NCI-H128 (cell line): ENCODE data around the gene PRSS53.
"Not testable (repeated sequence)": the region's sequence is repeated elsewhere in the genome, so short reads cannot be mapped to it uniquely, and the experiment has no call there.

ENCODE experiments used
- DNase-seq: peaks from one replicate; lab custom pipeline; 2025; ENCODE audit not compliant: unreplicated experiment; lab: John Stamatoyannopoulos, UW

The PRSS53 gene

DNA sequence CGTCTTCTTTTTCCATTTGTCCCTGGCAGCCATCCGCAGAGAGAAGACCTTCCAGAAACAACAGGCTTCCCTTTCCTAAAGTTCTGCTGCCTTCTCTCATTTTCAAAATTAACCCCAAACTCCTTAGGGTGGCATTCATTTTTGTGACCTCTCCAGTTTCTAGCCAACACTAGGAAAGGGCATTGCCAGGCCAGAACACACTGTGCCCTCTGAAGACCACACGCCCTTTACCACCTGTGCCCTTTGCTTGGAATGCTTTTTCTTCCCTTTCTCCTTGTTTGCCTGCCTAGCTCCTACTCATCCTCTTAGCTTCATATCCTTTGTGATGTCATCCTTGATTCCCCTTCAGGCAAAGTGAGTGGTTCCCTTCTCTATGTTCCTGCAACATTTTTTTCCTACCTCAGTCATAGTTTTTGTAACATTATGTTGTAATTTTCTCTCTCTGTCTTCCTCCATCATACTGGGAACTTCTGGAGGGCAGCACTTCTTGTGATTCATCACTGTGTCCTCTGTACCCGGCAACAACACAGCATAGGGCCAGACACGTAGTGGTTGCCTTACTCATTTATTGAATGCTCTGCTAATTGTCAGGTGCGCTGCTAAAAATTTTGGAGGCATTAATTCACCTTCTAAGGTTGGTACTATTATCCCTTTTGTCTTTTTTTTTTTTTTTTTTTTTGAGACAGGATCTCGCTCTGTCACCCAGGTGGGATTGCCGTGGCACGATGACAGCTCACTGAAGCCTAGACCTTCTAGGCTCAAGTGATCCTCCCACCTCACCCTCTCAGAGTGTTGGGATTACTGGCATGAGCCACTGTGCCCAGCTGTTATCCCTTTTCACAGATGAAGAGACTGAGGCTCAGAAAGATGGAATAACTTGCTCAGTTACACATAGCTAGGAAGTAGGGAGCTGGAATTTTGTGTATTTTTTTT is 29.7 kb upstream of the PRSS53 start:
- DNase-seq, result no peak

- peak; percentile 90 for DNase-seq
Measured at GRCh38 chr16:31117384-31118222, 28.9 kb upstream of the PRSS53 start, which contains the start of gene KAT8. TSS of gene KAT8 (plus strand) at chr16:31117664. CDS start at chr16:31117682, 18 bp downstream.

DNA sequence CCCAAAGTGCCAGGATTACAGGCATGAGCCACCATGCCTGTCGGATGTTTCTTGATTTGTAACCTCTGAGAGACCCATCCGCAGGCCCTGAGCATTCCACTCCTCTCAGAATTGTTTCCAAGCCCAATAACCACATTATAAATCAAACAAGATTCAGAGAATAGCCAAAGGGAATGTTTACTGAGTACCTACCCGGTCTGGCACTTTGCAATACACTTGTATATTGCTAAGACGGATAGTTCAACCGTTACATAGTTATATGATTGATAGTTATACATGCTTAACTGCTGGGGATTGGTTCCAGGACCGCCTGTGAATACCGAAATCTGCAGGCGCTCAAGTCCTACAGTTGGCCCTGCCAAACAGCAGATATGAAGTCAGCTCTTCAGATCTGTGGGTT is 25.7 kb upstream of the PRSS53 start:
- DNase-seq, result no peak

DNA sequence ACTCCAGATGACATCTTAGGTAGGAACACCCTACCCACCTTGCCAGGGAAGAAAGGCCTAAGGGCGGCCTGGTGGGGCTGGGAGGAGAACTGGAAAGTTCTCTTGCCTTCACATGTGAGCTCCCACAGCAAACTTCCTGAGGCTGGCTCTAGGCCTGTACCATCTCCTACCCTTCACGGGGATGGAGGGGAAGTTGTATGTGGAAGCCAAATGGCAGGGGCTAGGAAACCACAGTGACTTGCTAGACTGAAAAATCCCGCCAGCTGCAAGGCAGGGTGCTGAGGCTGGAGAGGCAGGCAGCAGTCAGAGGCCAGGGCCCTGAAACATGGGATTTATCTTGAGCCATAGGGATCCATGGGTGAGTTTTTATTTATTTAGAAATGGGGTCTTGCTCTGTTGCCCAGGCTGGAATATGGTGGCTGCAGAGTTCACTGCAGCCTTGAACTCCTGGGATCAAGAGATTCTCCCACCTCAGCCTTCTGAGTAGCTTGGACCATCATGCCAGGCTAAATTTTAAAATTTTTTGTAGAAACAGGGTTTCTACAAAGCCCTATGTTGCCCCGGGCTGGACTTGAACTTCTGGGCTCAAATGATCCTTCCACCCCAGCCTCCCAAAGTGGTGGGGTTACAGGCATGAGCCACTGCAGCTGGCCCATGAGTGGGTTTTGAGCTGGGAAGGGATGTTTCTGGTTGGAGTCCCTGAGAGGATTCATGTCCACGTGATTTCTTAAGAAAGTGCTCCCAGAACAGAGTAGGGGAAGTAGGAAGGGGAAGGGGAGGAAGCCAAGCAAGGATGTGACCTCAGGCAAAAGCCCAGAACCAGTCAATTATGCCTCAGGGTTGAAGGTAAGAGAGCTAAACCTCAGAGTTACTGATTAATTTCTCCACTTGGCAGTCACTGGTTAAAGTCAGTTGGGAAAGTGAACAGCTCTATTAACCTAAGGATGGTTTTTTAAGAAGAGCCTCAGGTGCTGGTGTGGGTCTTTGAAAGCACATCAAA is 24.7 kb upstream of the PRSS53 start:
- DNase-seq, result no peak

DNA sequence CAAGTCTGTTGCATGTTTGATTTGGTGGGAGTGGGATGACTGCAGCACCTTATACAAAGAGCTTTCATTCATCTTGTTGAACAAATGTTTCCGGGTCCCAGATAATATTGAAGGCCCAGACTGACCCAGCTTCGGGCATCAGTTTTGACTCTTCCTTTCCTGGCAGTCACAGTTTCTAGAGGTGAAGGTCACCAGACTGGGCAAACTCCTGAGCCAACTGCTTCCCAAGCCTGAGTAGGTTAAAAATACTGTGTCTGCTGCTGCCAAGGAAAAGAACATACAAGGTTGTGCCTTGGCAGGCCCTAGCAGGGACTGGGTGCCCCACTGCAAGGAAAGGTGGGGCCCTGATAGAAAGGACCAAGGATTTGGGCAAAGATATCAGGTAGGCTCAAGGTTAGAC is 24.0 kb upstream of the PRSS53 start:
- DNase-seq, result no peak

DNA sequence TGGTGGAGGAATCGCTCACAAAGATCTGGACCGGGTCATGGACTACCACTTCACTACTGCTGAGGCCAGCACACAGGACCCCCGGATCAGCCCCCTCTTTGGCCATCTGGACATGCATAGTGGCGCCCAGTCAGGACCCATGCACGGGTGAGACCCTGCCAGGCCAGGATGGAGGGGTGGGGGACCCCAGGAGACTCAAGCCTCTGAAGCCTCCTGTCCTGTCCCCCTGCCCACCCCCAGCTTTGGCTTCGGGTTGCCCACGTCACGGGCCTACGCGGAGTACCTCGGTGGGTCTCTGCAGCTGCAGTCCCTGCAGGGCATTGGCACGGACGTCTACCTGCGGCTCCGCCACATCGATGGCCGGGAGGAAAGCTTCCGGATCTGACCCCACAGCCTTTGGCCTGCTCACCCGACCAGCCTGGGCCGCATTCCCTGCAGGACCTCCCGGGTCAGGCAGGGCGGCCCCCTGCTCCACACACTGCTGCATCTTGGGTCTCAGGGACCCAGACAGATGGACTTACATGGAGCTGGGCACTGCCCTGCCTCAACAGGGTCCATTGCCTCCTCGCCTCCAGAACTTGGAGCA is 23.2 kb upstream of the PRSS53 start:
- DNase-seq, result no peak

- no peak for DNase-seq
Measured at GRCh38 chr16:31110106-31111034, 21.6 kb upstream of the PRSS53 start.

DNA sequence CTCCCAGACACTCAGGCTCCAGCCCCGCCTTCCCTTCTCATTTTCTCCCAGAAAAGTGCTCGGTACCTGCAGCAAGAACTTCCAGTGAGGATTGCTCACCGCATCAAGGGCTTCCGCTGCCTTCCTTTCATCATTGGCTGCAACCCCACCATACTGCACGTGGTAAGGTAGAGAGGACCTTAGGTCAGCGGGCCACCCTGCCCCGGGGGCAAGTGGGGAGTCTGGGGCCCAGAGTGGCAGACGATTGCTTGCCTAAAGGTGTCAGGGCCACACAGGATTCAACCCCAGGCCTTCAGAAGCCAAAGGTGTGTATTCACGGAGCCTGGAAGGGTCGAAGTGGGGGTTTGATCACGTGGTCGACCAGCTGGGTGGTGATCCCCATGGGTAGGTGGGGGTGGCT is 20.9 kb upstream of the PRSS53 start:
- no peak for DNase-seq

DNA sequence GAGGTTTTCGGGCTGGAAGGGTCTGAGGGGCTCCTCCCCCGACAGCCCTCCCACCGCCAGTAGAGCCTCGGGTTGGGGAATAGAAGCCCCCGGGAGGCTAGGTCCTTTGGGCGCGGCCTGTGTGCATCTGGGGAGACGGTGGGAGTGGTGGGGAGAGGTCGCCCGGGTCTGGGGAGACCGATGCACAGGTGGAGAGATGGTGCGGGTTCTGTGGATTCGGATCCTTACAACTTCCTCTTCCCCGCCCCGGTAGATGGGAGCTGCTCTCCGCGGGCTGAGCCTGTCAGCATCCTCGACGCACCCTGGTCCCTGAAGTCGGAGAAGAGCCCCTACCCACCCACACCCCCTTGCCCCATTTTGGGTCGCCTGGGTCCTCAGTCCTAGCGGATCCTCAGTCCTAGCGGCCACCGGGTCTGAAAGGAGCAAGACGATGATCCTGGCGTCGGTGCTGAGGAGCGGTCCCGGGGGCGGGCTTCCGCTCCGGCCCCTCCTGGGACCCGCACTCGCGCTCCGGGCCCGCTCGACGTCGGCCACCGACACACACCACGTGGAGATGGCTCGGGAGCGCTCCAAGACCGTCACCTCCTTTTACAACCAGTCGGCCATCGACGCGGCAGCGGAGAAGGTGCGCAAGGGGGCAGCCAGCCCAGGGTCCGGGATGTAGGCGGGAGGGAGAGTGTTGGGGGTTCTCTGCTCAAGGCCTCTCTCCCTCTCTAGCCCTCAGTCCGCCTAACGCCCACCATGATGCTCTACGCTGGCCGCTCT is 20.2 kb upstream of the PRSS53 start:
- DNase-seq, result no peak

- peak; percentile 31 for DNase-seq
Measured at GRCh38 chr16:31108035-31108793, 19.5 kb upstream of the PRSS53 start, which contains the start of gene BCKDK. TSS of gene BCKDK (plus strand) at chr16:31108386. CDS start at chr16:31109224, 838 bp downstream.

GRCh38 chr16:31107465-31107867 is 18.7 kb upstream of the PRSS53 start:
- DNase-seq, result no peak

- DNase-seq, result no peak
Measured at GRCh38 chr16:31106509-31107464, 18.0 kb upstream of the PRSS53 start.

GRCh38 chr16:31105677-31106213 is 17.0 kb upstream of the PRSS53 start:
- no peak for DNase-seq

DNA sequence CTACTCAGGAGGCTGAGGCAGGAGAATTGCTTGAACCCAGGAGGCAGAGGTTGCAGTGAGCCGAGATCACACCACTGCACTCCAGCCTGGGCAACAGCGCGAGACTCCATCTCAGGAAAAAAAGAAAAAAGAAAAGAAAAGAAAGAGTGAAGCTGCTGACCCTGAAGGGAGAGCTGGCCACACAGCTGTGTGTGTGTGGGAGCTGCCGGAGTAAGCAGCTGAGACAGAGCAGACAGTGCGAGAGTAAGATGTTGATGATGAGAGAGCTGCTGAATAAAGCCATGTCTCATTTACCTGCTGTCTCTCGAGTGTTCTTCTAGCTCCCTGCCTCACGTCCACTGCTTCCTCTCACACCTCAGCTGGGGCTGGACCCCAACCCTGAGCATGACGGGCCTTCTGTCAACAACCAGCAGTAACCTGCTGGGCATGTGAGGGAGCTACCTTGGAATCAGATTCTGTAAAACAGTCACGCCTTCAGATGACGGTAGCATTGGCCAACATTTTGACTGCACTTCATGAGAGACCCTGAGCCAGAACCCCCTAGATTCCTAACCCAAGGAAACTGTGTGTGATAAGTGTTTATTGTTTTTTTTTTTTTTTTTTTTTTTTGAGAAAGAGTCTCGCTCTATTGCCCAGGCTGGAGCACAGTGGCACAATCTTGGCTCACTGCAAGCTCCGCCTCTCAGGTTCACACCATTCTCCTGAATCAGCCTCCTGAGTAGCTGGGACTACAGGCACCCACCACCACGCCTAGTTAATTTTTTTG is 12.3 kb upstream of the PRSS53 start:
- DNase-seq, result not testable (repeated sequence)

DNA sequence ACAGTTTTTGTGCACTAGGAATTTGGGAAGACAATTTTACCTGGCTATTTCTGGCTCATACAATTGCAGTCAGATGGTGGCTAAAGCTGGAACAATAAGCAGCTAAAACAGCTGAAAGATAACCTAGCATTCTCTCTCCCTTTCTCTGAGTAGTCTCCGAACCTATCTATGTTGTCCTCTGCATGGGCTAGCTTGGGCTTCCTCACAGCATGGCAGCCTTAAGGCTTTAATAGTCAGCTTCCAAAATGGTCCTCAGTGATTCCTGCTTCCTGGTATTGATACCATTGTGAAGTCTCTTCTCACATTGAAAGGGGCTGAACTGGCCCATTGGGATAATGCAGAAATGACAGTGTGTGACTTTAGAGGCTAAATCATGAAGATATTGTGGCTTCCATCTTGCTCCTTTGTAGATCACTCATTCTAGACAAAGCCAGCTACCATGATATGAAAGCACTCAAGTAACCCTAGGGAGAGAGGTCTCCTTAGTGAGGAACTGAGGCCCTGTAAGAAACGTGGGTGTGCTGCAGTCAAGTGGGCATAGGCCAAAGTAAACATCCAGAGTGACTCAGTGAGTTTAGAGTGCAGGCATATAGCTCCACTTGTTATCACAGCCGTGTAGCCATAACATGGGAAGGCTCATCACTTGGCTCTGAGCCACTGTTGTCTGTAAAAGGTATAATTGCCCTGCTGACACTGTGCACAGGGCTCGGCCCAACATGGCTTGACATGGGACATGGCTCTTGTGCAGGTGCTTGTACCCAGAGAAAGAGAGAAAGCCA is 11.3 kb upstream of the PRSS53 start:
- DNase-seq, result no peak
